ENCODE results near the gene AMBN.

Gene AMBN, protein sequence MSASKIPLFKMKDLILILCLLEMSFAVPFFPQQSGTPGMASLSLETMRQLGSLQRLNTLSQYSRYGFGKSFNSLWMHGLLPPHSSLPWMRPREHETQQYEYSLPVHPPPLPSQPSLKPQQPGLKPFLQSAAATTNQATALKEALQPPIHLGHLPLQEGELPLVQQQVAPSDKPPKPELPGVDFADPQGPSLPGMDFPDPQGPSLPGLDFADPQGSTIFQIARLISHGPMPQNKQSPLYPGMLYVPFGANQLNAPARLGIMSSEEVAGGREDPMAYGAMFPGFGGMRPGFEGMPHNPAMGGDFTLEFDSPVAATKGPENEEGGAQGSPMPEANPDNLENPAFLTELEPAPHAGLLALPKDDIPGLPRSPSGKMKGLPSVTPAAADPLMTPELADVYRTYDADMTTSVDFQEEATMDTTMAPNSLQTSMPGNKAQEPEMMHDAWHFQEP

DNA sequence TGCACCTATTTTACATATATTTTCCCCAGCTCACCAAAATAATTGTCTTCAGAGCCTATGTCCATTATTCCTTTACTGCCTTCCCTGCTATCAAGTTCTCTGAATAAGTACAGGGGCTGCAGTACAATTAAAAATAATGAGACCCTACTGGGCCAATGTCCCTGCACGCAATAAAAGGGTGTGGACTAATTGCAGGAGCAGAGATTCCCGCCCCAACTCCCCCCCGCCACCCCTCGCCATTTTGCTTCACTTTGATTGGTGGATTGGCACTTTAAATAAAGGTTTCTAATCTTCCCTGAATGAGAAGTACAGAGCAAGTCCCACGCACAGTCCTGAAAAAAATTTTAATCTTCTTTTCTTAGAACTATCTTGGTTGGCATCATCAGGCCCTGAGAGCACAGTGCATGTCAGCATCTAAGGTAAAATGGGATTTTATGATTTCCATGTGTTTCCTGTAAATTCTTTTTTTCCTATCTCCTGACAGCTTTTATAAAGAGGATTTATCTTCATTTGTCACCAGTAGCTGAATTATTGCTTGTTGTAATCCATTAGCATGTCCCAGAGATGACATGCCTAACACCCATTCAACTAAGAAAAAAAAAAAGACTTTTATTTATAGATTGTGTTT is at the start of gene AMBN:
TSS of gene AMBN (plus strand) at position 302 of the 628 bp plus-strand sequence. CDS start at position 405, 103 bp downstream.
- no peak for DNase-seq

DNA sequence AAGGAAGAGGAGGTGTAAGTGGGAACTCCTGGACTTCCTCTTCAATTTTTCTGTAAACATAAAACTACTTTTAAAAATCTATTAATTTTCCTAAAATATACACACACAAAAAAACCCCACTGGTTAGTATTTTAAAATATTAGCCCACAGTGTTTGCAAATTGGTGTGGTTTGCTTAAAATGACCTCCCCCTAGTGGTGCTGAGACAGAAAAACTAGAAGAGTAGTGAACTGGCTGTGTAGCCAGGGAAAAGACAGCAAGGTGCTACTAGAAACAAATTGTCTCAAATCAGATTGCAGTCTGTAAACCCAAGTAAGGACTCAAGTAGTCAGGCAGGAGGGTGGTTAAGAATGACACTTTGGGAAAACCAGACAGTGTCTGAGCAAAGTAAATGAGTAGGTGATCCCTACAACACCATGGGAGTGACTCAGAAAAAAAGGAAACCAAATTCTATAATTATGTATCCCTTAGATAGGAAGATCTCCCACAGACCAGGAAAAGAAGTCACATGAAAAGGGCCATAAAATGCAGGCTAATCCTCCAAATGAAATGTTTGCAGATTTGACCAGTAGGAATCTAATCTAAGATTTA is 47.7 kb upstream of the AMBN start:
- DNase-seq, result no peak

DNA sequence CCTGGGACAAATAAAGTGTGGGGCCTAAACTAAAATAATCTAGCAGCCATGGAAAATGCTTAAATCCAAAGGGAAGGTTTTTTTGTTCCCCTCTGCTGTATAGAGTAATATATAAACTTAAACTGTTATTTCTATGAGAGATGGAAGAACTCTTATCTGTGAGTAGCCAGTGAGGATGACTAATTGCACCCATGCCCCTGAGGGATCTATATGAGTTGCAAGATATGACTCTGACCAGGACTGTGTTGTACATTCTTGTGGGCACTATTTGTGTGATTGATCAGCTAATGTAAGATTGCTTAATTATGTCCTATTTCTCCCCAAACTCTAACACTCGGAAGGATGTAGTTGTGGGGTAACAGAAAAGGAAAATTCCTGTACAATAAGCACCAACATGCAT is 35.2 kb upstream of the AMBN start:
- DNase-seq, result no peak

DNA sequence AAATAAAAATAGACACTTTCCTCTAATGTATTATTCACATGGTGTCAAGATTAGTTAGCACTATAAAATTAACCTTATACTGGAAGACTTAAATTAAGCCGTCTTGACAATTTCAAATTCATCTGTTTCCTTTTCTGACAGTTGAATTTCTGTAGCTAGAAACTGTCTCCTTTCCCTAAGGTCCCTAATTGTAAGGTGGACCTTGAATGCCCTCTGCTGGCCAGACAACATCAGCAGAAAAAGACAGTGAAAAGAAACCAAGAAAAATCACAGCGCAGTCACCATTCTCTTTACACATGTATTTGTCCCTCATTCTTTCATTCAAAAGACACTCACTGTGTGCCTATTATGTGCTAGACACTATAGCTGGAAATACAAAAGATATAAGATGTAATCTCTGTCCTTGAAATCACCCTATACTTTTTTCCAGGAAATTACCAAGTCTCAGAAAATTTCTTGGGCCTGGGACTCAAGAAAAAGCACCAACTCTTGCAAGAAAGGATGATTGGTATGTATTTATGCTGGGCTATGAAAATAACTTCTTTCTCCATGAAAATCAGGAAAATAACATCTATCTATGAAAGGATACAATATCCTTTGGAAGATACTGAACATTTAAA is 32.7 kb upstream of the AMBN start:
- no peak for DNase-seq

DNA sequence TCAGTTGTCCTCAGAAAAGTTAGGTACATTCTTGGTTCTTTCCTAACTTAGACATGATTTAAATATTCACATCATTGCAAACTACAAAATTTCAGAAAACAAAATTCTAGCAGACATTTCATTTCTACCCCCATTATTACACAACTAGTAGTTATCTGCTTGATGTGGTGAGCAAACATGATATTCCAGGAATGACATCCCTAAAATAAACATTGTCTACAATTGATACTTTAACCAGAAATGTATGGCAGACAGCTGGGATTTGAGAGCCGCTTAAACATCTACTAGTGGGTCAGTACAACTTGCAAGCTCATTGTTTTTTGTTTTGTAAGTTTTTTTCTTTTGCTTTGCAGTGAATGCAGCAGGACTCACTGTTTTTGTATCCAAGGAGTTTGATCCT is 32.1 kb upstream of the AMBN start:
- DNase-seq, result no peak

DNA sequence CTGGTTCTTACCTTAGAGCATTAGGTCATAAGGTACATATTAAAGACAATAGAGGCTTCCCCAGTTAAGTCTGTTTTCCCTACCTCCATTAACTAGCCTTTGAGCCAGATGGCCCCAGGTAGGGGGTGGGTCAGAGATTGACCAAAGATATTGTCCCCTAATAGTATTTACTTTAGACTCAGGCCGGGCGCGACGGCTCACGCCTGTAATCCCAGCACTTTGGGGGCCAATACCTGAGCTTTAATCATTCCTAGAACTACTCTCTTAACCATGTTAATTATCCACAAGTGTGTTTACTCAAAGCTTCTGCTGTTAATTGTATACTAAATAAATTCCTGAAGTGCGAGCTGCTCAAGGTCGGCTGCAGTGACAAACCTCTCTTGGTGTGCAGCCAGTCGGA is 28.0 kb upstream of the AMBN start:
- DNase-seq, result no peak

DNA sequence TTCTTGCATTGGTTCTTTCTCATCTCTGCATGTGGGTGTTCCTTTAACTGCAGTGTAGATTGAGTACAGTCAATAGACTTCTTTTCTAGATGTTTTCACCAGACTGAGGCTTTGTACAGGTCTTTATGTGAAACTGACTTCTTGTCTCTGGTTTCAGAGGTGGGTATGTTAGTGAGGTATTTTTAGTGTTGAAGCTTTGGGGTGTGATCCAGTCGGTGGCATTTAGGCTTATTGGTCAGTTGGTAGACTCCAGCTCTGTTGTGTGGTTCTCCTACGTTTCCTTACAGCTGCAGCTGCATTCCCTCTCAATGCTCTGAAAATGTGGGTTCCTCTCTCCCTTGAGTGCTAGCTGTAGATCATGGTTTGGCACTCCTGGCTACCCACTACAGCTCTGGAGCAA is 21.3 kb upstream of the AMBN start:
- DNase-seq, result no peak

DNA sequence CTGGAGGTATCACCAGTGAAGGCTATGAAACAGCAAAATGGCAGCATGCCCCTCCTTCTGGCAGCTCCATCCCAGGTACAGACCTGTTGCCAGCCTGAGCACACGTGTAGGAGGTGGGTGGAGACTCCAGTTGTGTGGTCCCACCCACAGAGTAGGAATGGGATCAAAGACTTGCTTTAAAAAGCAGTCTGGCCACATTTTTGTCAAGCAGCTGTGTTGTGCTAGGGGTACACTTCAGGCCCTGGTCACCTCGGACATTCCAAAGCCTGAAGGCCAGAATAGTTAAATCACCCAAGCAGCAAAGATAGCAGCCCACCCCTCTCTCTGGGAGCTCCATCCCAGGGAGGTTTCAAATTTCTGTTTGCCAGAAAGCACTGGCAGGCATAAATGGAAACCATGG is 20.3 kb upstream of the AMBN start:
- DNase-seq, result no peak

DNA sequence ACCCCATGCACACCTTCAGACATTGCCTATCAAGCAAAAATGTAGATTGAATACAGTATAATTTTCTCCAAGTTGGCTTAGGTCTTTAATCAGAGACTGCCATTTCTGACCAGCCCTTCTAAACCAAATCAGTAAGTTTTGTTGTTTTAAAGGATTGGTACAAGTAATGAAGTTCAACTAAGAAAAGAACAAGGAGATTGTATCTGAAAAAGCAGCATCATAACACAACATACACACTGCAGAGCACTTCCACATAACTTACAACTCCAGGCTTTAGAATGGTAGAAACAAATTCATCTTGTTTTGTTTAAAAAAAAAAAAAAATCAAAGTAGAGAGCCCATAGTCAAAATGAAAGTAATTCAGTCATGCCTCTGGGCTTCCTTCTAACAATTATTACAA is 16.1 kb upstream of the AMBN start:
- DNase-seq, result no peak

DNA sequence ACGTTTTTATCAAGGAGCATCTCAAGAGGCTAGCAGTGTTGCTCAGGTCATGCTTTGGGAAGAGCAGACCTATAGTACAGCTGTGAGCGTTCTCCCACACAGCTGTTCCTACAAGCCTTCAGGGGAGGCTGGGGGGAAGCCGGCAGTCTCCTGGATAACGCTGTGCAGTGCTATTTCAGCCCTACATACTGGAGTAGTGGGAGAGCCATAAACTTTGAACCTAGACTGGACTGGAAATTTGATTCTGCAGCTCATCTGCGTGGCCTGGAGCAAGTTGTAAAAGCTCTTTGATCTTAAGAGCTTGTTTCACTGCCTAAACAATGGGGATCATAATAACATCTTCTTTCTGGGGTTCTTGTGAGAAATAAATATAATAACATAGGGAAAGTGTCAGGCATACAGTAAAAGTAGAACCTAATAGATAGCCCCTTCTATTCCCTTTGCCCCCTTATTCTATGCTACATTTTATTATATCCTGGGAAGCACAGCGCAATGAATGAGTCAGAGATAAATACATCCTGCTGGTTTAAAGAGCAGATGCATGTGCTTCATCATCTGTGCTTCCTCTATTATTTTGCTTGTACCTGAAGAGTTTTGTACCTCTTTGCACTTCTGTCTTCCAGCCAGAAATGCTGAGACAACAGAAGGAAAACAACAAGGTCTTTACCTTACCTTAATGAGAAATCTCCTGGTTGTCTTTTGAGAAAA is 14.7 kb upstream of the AMBN start:
- DNase-seq, result no peak

DNA sequence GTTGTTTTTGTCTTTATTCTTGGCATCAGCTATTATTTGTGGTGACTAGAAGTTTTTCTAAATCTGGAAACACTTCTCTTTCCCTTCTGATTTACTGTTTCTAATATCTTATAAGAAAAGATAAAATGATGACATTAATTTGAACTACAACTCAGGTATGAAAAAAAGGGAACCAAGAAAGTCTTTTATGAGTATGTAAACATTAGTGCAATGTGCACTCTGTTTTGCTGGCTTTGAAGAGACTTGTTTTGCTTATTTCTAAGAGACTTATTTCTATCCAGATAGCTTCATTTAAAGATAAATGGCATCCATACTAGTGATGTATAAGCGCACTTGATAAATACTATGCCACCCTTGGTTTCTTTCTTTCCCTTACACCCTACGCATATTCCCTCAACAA is 10.1 kb upstream of the AMBN start:
- no peak for DNase-seq

DNA sequence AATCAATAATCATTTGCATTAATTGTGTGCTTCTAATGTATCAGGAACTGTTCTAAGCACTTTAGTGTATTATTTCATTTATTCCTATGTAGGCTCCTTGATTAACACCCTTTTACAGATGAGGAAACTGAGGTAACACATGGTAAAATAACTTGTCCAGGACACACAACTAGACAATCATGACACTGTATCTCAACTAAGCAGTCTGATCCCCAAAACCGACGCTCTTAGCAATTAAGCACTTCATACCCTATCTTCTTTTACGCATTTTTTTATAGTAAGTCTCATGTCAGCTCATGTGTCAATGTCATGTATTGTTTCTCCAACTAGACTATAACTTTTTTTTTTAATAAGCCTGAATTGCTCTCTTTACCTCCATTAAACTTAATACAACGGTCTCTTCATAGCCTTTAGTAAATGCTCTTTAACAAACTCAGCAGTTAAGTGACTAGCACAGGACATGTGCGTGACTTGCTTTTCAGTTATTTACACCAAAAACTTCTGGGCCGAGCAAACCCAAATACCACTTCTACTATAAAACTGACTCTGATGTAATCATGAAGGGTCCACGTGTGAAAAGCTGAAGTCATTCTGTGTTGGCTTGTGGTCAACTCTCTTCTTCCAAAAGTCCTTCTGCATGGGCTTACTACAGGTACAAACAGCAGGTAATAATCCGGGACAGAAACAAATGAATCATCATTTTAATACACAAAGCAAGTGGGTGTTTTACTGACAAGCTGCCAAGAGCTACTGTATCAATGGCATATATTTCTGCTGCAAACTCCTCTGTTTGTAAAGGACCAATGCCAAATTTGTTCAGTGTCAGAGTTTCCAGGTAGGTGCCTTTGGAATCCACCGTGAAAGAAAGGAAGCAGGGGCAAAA is 7.9 kb upstream of the AMBN start:
- no peak for DNase-seq

DNA sequence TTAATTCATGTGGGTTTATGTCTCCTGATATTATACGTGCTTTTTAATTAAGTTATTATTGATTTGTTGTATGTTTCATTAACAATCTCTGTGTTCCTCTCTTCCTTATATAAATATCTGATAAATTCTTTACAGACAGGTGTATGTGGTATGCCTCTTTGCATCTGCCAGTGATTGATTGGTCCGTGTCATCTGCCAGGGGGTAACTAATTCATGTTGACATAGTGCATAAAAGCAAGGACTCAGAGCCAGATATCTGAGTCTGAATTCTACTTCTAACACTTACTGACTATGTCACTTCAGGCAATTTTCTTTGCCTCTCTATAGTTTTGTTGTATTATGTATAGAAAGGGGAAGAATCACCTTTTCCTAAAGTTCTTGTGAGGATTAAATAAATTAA is 5.2 kb upstream of the AMBN start:
- DNase-seq, result no peak

DNA sequence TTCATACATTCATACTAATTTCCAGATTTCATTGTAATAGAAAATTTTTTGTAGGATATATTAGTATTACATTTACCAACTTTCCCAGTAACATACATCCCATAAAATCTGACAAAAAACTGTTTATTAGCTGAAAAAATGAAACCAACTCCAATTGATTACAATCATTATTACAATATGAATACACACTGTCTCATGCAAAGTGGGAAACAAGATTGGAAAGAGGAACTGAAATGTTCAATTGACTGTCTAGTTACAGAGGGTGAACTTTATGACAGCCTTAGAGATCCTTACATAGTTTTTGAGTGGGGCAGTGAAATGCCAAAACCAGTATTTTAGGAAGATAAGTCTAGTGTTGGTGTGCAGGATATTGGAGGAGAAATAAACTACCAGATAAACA is 2.3 kb upstream of the AMBN start:
- DNase-seq, result no peak

DNA sequence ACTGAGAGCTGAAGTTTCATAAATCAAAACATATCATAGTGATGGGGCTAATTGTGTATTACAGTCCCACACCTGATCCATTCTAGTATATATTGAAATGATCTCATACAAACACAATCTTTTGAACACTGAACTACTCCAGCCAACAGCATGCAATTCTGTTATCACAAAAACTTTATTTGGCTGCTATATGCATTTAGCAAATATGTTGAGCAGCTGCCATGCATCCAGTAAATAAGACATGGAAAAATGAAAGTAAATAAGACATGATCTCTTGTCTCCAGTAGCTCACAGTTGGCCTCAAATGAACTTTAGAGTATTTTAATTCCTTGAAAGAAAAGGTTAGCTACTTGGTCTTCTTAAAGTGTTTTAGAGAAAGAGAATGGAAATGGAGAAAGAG is 2.1 kb downstream of the AMBN start:
- no peak for DNase-seq

DNA sequence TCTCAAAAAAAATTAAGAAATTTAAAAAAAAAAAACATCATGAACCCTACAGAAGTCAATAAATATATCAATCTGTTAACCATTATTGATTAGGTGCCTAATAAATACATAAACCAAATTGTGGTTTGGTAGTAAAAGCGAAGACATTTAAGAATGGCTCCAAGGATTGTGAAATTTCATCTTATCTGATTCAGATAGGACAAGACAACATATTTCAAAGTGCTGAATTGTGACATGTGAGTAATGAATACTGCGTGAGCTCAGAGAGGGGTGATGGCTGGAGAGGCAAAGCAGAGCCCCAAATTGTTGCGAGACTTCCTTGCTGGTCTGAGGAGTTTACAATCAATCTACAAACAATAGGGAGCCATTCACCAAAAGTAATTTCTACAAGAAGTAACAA is 8.2 kb downstream of the AMBN start:
- no peak for DNase-seq

DNA sequence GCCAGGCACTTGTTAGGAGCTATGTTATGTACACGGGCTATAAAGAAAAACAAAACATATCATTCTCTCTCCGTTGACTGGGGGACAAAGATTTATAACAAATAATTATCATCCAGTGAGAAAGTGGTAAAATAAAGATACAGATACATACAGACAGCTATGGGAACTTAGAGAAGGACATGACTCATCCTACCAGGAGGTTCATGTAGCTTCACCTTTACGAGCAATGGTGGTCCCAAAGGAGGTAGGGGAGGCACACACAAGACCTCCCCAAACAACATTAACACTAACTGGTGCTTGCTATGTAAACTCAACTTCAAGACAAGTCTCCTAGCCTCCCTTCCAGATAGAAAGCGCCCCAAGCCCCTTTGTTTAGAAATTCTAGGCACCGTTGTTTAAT is 8.9 kb downstream of the AMBN start:
- DNase-seq, result no peak

DNA sequence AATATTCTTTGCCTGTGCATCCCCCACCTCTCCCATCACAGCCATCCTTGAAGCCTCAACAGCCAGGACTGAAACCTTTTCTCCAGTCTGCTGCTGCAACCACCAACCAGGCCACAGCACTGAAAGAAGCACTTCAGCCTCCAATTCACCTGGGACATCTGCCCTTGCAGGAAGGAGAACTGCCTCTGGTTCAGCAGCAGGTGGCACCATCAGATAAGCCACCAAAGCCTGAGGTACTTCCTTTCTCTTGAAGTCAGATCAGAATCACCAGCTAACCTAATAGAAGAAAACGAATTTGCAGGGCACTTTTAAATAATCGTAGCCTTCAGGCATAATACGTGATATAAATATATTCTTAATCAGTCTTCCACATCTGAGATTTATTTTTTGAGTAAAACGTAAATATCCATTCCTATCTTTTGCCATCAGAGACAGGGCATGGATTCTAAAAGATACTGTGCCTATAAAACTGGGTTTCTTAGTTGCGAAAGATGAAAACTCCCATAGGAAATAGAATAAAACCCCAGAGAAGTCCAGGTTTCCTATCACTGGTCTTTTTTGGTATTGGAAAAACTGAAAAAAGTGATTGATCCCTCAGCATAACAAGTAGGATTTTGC is 9.5 kb downstream of the AMBN start:
- peak; percentile 29 for DNase-seq

DNA sequence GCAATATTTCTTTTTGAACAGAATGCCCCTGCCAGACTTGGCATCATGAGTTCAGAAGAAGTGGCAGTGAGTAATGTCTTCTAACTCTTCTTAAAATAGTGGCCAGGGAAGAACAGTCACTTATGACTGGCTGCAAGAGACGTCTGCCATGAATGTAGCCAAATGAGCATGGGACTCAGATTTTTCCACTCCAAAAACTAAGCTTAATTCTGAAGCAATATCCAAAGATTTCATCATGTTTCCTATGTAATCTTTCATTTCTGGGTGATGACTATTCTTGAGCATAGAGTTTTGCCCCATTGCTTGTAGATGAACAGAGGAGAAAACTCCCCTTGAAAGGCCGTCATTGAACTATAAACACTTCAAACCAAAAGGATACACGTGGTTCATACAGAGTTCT is 11.8 kb downstream of the AMBN start:
- DNase-seq, result no peak

DNA sequence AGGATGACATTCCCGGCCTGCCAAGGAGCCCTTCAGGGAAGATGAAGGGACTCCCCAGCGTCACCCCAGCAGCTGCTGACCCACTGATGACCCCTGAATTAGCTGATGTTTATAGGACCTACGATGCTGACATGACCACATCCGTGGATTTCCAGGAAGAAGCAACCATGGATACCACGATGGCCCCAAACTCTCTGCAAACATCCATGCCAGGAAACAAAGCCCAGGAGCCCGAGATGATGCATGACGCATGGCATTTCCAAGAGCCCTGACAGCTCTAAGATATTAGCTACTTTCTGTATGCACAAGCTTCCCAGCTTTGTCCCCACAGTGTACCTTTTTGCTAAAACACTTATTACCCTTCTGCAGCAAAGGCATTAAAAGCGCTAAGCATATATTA is 14.4 kb downstream of the AMBN start:
- DNase-seq, result no peak

DNA sequence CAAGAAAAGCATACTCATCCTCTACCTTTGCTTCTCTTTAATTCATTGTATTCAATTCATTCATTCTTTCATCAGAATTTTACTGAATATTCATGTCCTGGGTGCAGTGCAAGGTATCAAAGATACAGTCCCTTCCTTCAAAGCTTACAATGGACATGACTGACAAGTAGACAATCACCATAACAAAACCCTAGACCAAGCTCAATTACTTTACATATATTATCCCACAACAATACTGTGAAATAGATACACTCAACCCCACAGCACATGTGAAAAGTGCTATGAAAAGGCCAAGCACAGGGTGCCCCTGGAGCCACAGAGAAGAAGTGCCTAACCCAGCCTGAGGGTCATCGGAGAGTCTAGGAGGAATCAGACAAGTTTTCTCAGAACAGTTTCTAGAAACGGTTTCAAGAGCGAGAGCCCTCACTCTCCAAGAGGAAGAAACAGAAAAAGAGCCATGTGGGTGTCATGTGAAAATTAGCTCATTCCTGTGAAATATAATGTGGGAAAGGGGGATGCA is 15.3 kb downstream of the AMBN start:
- no peak for DNase-seq
